Kidney epithelial cell (primary cell): ENCODE data around the gene TMEM132E. TPM values are rescaled to one million over a fixed set of nuclear protein-coding genes. Genes with fewer than 3 reads are reported as not detected.

Experiments
- DNase-seq: peaks from one replicate; pipeline ENCODE4 v3.0.0-alpha.2; 2010; ENCODE audit warnings: low read depth
- H3K27me3 ChIP-seq: 2 replicates; pipeline ENCODE4 v1.6.0; 2011; ENCODE audit warnings: low read length; ENCODE audit not compliant: control insufficient read depth, insufficient read depth
- H3K36me3 ChIP-seq: 2 replicates; pipeline ENCODE4 v1.5.1; 2011; ENCODE audit warnings: low read length; ENCODE audit not compliant: control insufficient read depth, insufficient read depth
- H3K4me3 ChIP-seq: 2 replicates; pipeline ENCODE4 v1.5.1; 2011; ENCODE audit warnings: low read depth, mild to moderate bottlenecking, control low read depth, low read length
- CTCF ChIP-seq: IDR thresholded peaks from 2 replicates; pipeline ENCODE4 v1.5.1; 2011; ENCODE audit warnings: mild to moderate bottlenecking, moderate library complexity, low read length, control low read depth, inconsistent platforms; ENCODE audit not compliant: insufficient read depth, poor library complexity, severe bottlenecking
- total RNA-seq: library from RNA; depleted of rRNA; stranded (reverse); fragments of >200 nt; gene quantifications from 2 replicates; pipeline ENCODE4 v1.2.3, GENCODE V29; 2015

Gene TMEM132E
- total RNA-seq, 1 donor from 2014 or later = 0.13 TPM

- H3K4me3 ChIP-seq = no peak overlapping the region
- TF ChIP-seq CTCF = no peak
- DNase-seq = no peak
- H3K27me3 ChIP-seq = peaks cover 20% of the 10 kb centered on the region
- no peaks in the 10 kb centered on the region for H3K36me3 ChIP-seq
Observed at GRCh38 chr17:34633760-34634159, 54.4 kb downstream of the TMEM132E start.

- H3K4me3 ChIP-seq = no peak overlapping the region
- peaks cover 20% of the 10 kb centered on the region for H3K27me3 ChIP-seq
- no peaks in the 10 kb centered on the region for H3K36me3 ChIP-seq
- DNase-seq = no peak
- no peak for TF ChIP-seq CTCF
Observed at GRCh38 chr17:34634551-34635160, 55.3 kb downstream of the TMEM132E start.

- Histone ChIP-seq H3K27me3 (peaks cover 20% of the 10 kb centered on the region), H3K36me3 (no peaks in the 10 kb centered on the region), H3K4me3 (no peak overlapping the region)
Observed at GRCh38 chr17:34635876-34636275, 56.5 kb downstream of the TMEM132E start.

GRCh38 chr17:34637041-34637547 lies 57.7 kb downstream of the TMEM132E start:
- H3K27me3 ChIP-seq = peaks cover 20% of the 10 kb centered on the region
- H3K4me3 ChIP-seq = no peak overlapping the region
- TF ChIP-seq CTCF = no peak
- DNase-seq = no peak
- H3K36me3 ChIP-seq = no peaks in the 10 kb centered on the region

More at GRCh38 chr17:34635876-34636275, 56.5 kb downstream of the TMEM132E start:
- no peak for TF ChIP-seq CTCF
- DNase-seq = no peak

GRCh38 chr17:34637548-34638525 lies 58.5 kb downstream of the TMEM132E start:
- peak; percentile 86 for TF ChIP-seq CTCF
- Histone ChIP-seq H3K36me3 (no peaks in the 10 kb centered on the region), H3K27me3 (peaks cover 20% of the 10 kb centered on the region), H3K4me3 (peak overlapping the region; percentile 8)
- peak; percentile 10 for DNase-seq
